HG03575 (cell line): ENCODE measurements around the gene AOPEP.

Source experiments
- ATAC-seq: cut with Tn5 transposase; IDR thresholded peaks from one replicate; pipeline ENCODE4 v1.9.1; 2021; ENCODE audit not compliant: unreplicated experiment, insufficient number of reproducible peaks, low FRiP score; ENCODE audit errors: extremely low read depth

Gene AOPEP

GRCh38 chr9:95134457-95134881, 408.0 kb downstream of the AOPEP start:
- no peak for ATAC-seq

GRCh38 chr9:95135756-95136155, 409.3 kb downstream of the AOPEP start:
- ATAC-seq, result no peak
